Measurements from ENCODE around the gene ATXN8OS. TPM values are rescaled to one million over a fixed set of nuclear protein-coding genes. Genes with fewer than 3 reads are reported as not detected.

ATXN8OS gene
- total RNA-seq, result under 1 TPM in 1 of 3 donors, not detected in 2; 0.25 TPM
- long read RNA-seq, donor 1, result 0 reads
- long read RNA-seq, donor 2, result 0 reads

DNA sequence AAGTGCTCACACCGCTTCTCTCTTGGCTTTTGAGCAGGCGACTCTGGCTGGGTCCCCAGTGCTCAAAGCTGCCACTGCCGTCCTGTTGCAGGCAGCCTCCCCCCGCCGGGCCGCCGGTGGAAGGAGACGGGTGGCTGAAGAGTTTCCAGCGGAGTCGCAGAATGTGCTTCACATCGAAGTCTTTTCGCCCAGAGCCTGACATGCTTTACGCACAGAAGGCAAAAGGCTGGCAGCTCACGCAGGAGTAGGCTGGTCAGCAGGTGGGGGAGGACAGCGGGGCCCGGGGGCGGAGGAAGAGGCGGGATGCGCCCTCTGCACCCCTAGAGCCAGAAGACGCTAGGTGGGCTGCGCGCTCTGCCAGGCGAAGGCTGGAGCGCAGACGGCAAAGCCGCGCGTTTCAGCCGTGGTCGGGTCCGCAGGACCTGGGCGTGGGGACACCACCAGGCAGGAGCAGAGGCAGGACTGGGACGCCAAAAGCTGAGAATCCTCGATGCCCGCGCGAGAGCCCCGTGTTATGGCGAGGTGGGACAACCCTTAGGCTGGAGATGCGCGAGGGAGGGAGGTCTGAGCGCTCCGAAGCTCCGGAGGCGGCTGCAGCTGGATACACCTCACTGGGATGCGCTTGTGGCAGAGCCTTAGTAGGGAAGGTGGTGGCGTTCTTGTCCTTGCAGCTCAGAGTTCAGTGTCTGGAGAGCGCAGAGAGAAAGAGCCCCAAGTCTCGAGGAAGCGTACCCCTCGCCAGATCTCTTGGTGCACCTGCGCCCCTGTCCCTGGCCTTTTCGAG is at the start of gene ATXN8OS:
Gene ATXN8OS, plus strand, starts transcription at position 329 of the 784 bp plus-strand sequence.
- Histone ChIP-seq H3K4me3 (no peak within 1 kb of the TSS), H3K36me3 (ENCODE audit: low read depth) (no peaks in the 10 kb centered on the region), H3K9me3 (no peaks in the 10 kb centered on the region), H3K4me1 (ENCODE audit: low read depth) (no peaks in the 10 kb centered on the region)
- TF ChIP-seq, protein P1, sequence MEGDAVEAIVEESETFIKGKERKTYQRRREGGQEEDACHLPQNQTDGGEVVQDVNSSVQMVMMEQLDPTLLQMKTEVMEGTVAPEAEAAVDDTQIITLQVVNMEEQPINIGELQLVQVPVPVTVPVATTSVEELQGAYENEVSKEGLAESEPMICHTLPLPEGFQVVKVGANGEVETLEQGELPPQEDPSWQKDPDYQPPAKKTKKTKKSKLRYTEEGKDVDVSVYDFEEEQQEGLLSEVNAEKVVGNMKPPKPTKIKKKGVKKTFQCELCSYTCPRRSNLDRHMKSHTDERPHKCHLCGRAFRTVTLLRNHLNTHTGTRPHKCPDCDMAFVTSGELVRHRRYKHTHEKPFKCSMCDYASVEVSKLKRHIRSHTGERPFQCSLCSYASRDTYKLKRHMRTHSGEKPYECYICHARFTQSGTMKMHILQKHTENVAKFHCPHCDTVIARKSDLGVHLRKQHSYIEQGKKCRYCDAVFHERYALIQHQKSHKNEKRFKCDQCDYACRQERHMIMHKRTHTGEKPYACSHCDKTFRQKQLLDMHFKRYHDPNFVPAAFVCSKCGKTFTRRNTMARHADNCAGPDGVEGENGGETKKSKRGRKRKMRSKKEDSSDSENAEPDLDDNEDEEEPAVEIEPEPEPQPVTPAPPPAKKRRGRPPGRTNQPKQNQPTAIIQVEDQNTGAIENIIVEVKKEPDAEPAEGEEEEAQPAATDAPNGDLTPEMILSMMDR (IDR thresholded peaks at IDR 0.05), result no peak
- DNase-seq (no peak), ATAC-seq (no peak)
- intact Hi-C loops (cut with DNase I, micrococcal nuclease), result no loop called here

- intact Hi-C loops (cut with DNase I, micrococcal nuclease), result no loop called here
Observed at GRCh38 chr13:70080012-70080411, 27.6 kb upstream of the ATXN8OS start.

GRCh38 chr13:70087247-70087646 is 20.4 kb upstream of the ATXN8OS start:
- ATAC-seq (no peak), DNase-seq (no peak)
- H3K9me3 ChIP-seq, result no peaks in the 10 kb centered on the region
- H3K4me1 ChIP-seq (ENCODE audit: low read depth), result no peaks in the 10 kb centered on the region
- no peak overlapping the region for H3K4me3 ChIP-seq
- H3K36me3 ChIP-seq (ENCODE audit: low read depth), result no peaks in the 10 kb centered on the region
- TF ChIP-seq, protein P1 (IDR thresholded peaks at IDR 0.05), result no peak
- intact Hi-C loops (cut with DNase I, micrococcal nuclease), result no loop called here

More at GRCh38 chr13:70080012-70080411, 27.6 kb upstream of the ATXN8OS start:
- no peak for ATAC-seq
- Histone ChIP-seq H3K4me3 (no peak overlapping the region), H3K9me3 (no peaks in the 10 kb centered on the region), H3K36me3 (ENCODE audit: low read depth) (no peaks in the 10 kb centered on the region), H3K4me1 (ENCODE audit: low read depth) (no peaks in the 10 kb centered on the region)
- no peak for DNase-seq
- TF ChIP-seq, protein P1 (IDR thresholded peaks at IDR 0.05), result no peak

GRCh38 chr13:70088926-70089325 is 18.7 kb upstream of the ATXN8OS start:
- TF ChIP-seq, protein P1 (IDR thresholded peaks at IDR 0.05), result no peak
- H3K36me3 ChIP-seq (ENCODE audit: low read depth), result no peaks in the 10 kb centered on the region
- H3K4me1 ChIP-seq (ENCODE audit: low read depth), result no peaks in the 10 kb centered on the region
- no peak for DNase-seq
- ATAC-seq, result no peak
- H3K9me3 ChIP-seq, result no peaks in the 10 kb centered on the region
- no peak overlapping the region for H3K4me3 ChIP-seq
- intact Hi-C loops (cut with DNase I, micrococcal nuclease), result no loop called here

- no peaks in the 10 kb centered on the region for H3K9me3 ChIP-seq
- no peaks in the 10 kb centered on the region for H3K4me1 ChIP-seq (ENCODE audit: low read depth)
- no peak overlapping the region for H3K4me3 ChIP-seq
- DNase-seq, result no peak
- H3K36me3 ChIP-seq (ENCODE audit: low read depth), result no peaks in the 10 kb centered on the region
- TF ChIP-seq, protein P1 (IDR thresholded peaks at IDR 0.05), result no peak
- no peak for ATAC-seq
- intact Hi-C loops (cut with DNase I, micrococcal nuclease), result no loop called here
Observed at GRCh38 chr13:70090036-70090723, 17.4 kb upstream of the ATXN8OS start.
